Immature natural killer cell (primary cell): ENCODE data around the gene FAM174B. TPM values are rescaled to one million over a fixed set of nuclear protein-coding genes. Genes with fewer than 3 reads are reported as not detected.

ENCODE experiments used
- DNase-seq, 3 donors: peaks; one replicate each; pipeline ENCODE4 v3.0.0; 2022; ENCODE audit warnings: mixed read lengths in 1 of 3
- H3K27ac Mint-ChIP-seq, 6 donors: one replicate each; pipeline ENCODE4 v1.8.0; 2020; ENCODE audit warnings: mixed read lengths in 6 of 6, mild to moderate bottlenecking in 5 of 6, inconsistent platforms in 4 of 6, moderate library complexity in 3 of 6
- H3K27me3 Mint-ChIP-seq, 3 donors: one replicate each; pipeline ENCODE4 v1.8.0; 2020 to 2021; ENCODE audit warnings: low read depth in 3 of 3, mild to moderate bottlenecking in 3 of 3, mixed read lengths in 3 of 3, moderate library complexity in 3 of 3, inconsistent platforms in 1 of 3
- H3K36me3 Mint-ChIP-seq, 3 donors: one replicate each; pipeline ENCODE4 v1.8.0; 2020; ENCODE audit warnings: mixed read lengths in 3 of 3, inconsistent platforms in 2 of 3, mild to moderate bottlenecking in 2 of 3
- H3K4me1 Mint-ChIP-seq, 2 donors: one replicate each; pipeline ENCODE4 v1.8.0; 2020; ENCODE audit warnings: inconsistent platforms in 2 of 2, mild to moderate bottlenecking in 2 of 2, mixed read lengths in 2 of 2, moderate library complexity in 1 of 2
- H3K4me3 Mint-ChIP-seq, 5 donors: one replicate each; pipeline ENCODE4 v1.8.0; 2020; ENCODE audit warnings: mild to moderate bottlenecking in 5 of 5, mixed read lengths in 5 of 5, inconsistent platforms in 3 of 5, moderate library complexity in 3 of 5
- H3K9me3 Mint-ChIP-seq, 6 donors: one replicate each; pipeline ENCODE4 v1.8.0; 2020; ENCODE audit warnings: mild to moderate bottlenecking in 6 of 6, mixed read lengths in 6 of 6, inconsistent platforms in 4 of 6, moderate library complexity in 3 of 6
- polyA plus RNA-seq, 3 donors: library from polyadenylated mRNA; unstranded; fragments of 300-500 nt; fragmentation: Illumina TruSeq; gene quantifications; one replicate each; pipeline ENCODE4 v1.2.3, GENCODE V29; 2021

FAM174B gene
- polyA plus RNA-seq, 3 donors from 2014 or later = 0.71 to 0.78 TPM; not detected in 1

- no peak for DNase-seq
- H3K27ac Mint-ChIP-seq = no peak overlapping the region
- no peak overlapping the region for H3K4me3 Mint-ChIP-seq
- no peaks in the 10 kb centered on the region for H3K36me3 Mint-ChIP-seq
- peaks cover 0 to 5% (median 1%) of the 10 kb centered on the region in 3 donors for H3K27me3 Mint-ChIP-seq
- H3K4me1 Mint-ChIP-seq = no peaks in the 10 kb centered on the region
- no peaks in the 10 kb centered on the region for H3K9me3 Mint-ChIP-seq
These were observed 75.6 kb downstream of the FAM174B start for GRCh38 chr15:92579931-92580470.

GRCh38 chr15:92579486-92579885 lies 76.1 kb downstream of the FAM174B start:
- no peaks in the 10 kb centered on the region for H3K9me3 Mint-ChIP-seq
- no peaks in the 10 kb centered on the region for H3K4me1 Mint-ChIP-seq
- H3K4me3 Mint-ChIP-seq = no peak overlapping the region
- no peak overlapping the region for H3K27ac Mint-ChIP-seq
- H3K27me3 Mint-ChIP-seq = peaks cover 0 to 5% (median 1%) of the 10 kb centered on the region in 3 donors
- H3K36me3 Mint-ChIP-seq = no peaks in the 10 kb centered on the region
- no peak for DNase-seq

GRCh38 chr15:92578096-92578835 lies 77.3 kb downstream of the FAM174B start:
- Mint-ChIP-seq H3K36me3 (no peaks in the 10 kb centered on the region), H3K4me1 (no peaks in the 10 kb centered on the region), H3K27me3 (peaks cover 0 to 8% (median 1%) of the 10 kb centered on the region in 3 donors), H3K4me3 (no peak overlapping the region), H3K27ac (no peak overlapping the region), H3K9me3 (no peaks in the 10 kb centered on the region)
- DNase-seq = no peak

GRCh38 chr15:92576597-92577200 lies 78.9 kb downstream of the FAM174B start:
- no peak for DNase-seq
- H3K27ac Mint-ChIP-seq = no peak overlapping the region
- no peaks in the 10 kb centered on the region for H3K9me3 Mint-ChIP-seq
- no peaks in the 10 kb centered on the region for H3K4me1 Mint-ChIP-seq
- H3K4me3 Mint-ChIP-seq = no peak overlapping the region
- H3K27me3 Mint-ChIP-seq = peaks cover 1 to 12% (median 2%) of the 10 kb centered on the region in 3 donors
- H3K36me3 Mint-ChIP-seq = no peaks in the 10 kb centered on the region

GRCh38 chr15:92574566-92574965 lies 81.0 kb downstream of the FAM174B start:
- H3K4me1 Mint-ChIP-seq = no peaks in the 10 kb centered on the region
- no peak for DNase-seq
- H3K27ac Mint-ChIP-seq = no peak overlapping the region
- peaks cover 1 to 12% (median 2%) of the 10 kb centered on the region in 3 donors for H3K27me3 Mint-ChIP-seq
- no peaks in the 10 kb centered on the region for H3K36me3 Mint-ChIP-seq
- no peak overlapping the region for H3K4me3 Mint-ChIP-seq
- no peaks in the 10 kb centered on the region for H3K9me3 Mint-ChIP-seq

GRCh38 chr15:92574161-92574560 lies 81.4 kb downstream of the FAM174B start:
- no peak overlapping the region for H3K4me3 Mint-ChIP-seq
- no peak for DNase-seq
- no peaks in the 10 kb centered on the region for H3K36me3 Mint-ChIP-seq
- H3K27ac Mint-ChIP-seq = no peak overlapping the region
- H3K9me3 Mint-ChIP-seq = no peaks in the 10 kb centered on the region
- H3K4me1 Mint-ChIP-seq = no peaks in the 10 kb centered on the region
- H3K27me3 Mint-ChIP-seq = peaks cover 1 to 12% (median 2%) of the 10 kb centered on the region in 3 donors

GRCh38 chr15:92571824-92572223 lies 83.8 kb downstream of the FAM174B start:
- Mint-ChIP-seq H3K27ac (no peak overlapping the region), H3K4me1 (no peaks in the 10 kb centered on the region), H3K36me3 (no peaks in the 10 kb centered on the region), H3K4me3 (no peak overlapping the region), H3K27me3 (peaks cover 2 to 10% (median 4%) of the 10 kb centered on the region in 3 donors), H3K9me3 (no peaks in the 10 kb centered on the region)
- no peak for DNase-seq

- Mint-ChIP-seq H3K27ac (no peak overlapping the region), H3K4me1 (no peaks in the 10 kb centered on the region), H3K4me3 (no peak overlapping the region), H3K27me3 (peaks cover 3 to 10% (median 4%) of the 10 kb centered on the region in 3 donors), H3K36me3 (no peaks in the 10 kb centered on the region), H3K9me3 (no peaks in the 10 kb centered on the region)
- no peak for DNase-seq
These were observed 85.2 kb downstream of the FAM174B start for GRCh38 chr15:92570391-92570790.

GRCh38 chr15:92569778-92570177 lies 85.8 kb downstream of the FAM174B start:
- no peak overlapping the region for H3K4me3 Mint-ChIP-seq
- H3K9me3 Mint-ChIP-seq = no peaks in the 10 kb centered on the region
- peaks cover 4 to 10% (median 5%) of the 10 kb centered on the region in 3 donors for H3K27me3 Mint-ChIP-seq
- H3K36me3 Mint-ChIP-seq = no peaks in the 10 kb centered on the region
- H3K4me1 Mint-ChIP-seq = no peaks in the 10 kb centered on the region
- no peak overlapping the region for H3K27ac Mint-ChIP-seq
- DNase-seq = no peak

Other genes with a start within 250 kb of the FAM174B start
- 10 to 100 TPM; 24.7 to 77.7 (median 36.9) TPM for gene CHD2, start 244.5 kb upstream of the FAM174B start, polyA plus RNA-seq